Measurements from ENCODE around the gene AP5B1.

Gene AP5B1, protein sequence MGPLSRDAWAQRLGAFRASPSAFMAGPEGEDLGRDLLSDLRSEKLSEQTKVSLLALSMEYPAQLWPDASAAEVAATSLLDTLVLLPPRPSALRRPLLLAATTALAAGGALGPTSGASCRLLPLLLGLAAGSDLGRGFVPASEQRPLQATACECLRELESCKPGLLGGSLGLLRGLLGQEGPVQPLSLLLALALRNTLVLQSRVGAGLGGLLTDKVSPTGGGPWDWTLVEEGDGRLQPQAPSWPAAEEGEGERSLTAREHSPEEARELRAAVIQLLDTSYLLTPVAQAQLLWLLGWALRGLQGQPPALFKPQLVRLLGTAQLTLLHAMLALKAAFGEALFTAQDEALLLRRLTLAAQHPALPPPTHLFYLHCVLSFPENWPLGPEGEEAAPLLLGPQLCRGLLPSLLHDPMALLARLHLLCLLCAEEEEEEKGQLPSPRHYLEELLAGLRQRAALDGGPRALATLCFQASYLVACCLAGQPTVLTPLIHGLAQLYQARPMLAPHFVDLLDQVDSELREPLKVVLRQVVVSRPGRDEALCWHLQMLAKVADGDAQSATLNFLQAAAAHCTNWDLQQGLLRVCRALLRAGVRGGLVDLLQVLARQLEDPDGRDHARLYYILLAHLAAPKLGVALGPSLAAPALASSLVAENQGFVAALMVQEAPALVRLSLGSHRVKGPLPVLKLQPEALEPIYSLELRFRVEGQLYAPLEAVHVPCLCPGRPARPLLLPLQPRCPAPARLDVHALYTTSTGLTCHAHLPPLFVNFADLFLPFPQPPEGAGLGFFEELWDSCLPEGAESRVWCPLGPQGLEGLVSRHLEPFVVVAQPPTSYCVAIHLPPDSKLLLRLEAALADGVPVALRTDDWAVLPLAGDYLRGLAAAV

DNA sequence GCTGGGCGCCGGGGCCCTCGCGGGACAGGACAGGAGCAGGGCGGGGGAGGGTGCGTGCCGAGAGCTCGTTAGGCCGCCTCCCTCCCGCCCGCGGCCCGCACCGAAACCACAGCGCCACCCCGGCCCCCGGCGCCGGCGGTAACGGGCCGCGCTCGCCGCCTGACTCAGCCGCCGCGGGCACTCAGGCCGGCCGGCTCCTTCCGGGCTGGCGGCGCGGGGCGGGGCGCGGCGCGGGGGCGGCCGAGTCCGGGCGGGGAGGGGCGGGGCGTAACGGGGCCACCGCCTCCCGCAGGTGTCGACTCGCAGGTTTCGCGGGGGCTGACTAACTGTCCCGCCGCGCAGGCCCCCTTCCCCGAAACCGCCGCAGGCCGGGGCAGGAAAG is at the start of gene AP5B1:
TSS of gene AP5B1 (minus strand) at position 207 of the 382 bp plus-strand sequence. CDS start 385 bp downstream, outside the sequence.
- peak; percentile 5 for DNase-seq

DNA sequence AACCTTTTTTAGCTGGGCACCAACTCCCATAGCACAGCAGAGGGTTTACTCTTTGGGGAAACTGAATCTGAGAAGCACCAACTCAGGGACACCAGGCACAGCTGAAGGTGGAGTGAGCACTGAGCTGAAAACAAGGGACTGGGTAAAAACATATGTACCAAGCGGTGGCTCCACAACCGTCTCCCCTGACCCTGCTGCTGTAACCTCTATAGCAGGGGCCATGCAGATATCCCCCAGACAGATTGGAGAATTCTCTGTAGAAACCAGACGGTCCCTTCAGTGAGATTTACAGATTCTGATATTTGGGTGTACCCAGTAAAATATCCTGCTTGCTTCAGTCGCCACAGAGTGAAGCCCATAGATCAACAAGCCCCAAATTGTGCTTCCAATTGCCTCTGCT is 48.7 kb upstream of the AP5B1 start:
- no peak for DNase-seq

- no peak for DNase-seq
These were observed 46.4 kb upstream of the AP5B1 start for GRCh38 chr11:65826984-65827735.

DNA sequence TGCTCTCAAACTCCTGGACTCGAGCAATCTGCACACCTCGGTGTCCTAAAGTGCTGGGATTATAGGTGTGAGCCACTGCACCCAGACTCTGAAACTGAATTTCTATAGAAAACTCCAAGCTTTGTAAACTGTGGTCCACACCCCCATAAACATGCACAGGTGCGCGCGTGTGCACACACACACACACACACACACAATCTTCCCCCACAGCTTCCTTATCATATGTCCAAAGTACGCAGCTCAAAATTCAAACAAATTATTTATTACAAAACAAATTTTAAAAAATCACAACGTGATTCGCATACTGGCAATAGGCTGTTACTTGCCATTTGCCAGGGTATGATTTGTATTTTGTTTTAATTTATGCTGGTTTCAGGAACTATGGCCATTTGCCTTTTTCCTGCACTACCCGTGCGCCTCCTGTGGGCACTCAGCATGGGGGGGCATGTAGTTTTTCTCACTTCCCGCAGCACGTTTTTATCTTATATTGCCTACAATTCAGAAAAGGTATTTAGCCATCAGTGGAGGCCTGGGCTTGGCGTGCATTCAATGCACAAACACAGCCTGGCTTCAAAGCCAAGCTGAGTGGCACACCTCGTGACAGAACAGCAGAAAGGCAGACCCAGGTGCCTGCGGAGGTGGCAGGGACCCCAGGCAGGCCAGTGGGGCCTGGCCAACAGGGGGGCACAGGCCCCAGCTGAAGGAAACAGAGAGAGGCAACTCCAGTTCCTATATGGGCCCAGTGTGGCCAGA is 42.2 kb upstream of the AP5B1 start:
- DNase-seq, result no peak

DNA sequence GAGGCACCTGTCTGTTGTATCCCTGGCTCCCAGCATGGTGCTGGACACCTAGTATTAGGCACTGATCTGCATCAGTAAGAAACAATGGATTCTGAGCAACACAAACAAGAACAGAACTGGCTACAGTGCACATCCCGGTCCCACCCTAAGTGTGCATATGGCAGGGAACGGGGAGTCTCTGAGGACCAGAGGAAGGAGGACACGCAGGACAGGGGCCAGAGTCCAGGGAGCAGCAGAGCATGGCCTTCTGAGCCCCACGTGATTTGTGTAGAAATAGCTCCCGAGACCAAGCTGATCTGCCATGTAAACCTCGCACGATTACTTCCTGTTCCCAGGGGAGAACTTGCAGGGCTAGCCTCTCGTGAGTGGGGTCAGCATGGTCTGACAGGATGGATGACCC is 40.3 kb upstream of the AP5B1 start:
- no peak for DNase-seq

DNA sequence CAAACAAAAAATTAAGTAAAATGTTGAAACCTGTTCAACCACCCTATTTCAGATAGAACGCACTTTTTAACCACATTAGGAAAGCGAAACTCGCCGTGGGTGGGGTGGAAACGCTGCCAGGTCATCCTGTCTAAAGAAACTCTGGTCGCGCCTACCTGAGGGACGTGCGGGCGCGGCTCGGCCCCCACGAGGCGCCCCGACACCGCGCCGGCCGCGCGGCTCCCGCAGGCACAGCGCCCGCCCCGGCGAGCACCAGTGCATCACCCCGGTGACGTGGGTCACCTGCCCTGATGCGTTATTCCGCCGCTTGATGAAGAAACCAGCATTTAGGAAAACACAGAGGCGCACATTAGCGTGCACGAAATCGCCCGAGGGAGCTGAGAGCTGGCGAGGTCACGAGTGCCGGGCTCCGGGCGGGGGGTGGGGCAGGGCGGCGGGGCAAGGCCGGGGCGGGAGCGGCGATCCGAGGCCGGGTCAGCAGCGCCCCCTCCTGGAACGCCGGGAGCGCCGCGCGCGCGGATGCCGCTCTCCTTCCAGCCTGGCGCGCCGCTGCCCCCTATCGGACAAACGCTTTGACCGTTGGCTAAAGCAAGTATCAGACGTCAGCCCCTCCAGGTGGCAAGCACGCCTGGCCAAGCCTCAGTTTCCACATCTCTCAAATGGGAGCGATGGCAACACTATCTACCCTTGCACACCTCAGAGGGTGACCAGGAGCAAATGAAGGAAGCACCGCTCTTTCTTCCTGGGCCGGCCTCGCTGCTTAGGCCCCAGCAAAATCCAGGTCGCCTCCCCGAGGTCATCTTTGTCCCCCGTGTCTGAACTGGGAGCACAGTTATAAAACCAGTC is 37.3 kb upstream of the AP5B1 start:
- peak; percentile 59 for DNase-seq

DNA sequence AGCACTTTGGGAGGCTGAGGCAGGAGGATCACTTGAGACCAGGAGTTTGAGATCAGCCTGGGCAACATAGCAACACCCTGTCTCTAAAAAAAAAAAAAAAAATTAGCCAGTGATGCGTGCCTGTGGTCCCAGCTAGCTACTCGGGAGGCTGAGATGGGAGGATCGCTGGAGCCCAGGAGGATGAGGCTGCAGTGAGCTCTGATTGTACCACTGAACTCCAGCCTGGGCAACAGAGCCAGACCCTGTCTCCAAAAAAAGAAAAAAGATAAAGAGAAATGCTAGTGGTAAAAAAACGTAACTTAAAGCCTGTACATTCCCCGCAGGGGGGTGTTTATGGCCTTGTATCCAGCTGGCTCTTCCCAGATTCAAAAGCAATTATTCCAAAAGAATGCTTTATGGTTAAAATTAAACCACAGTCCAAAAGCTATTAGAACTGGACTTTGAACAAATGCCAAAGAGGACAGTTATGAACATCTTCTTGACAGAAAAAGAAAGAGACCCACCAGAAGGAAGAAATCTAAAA is 36.6 kb upstream of the AP5B1 start:
- no peak for DNase-seq

- DNase-seq, result no peak
These were observed 35.9 kb upstream of the AP5B1 start for GRCh38 chr11:65816696-65817095.

DNA sequence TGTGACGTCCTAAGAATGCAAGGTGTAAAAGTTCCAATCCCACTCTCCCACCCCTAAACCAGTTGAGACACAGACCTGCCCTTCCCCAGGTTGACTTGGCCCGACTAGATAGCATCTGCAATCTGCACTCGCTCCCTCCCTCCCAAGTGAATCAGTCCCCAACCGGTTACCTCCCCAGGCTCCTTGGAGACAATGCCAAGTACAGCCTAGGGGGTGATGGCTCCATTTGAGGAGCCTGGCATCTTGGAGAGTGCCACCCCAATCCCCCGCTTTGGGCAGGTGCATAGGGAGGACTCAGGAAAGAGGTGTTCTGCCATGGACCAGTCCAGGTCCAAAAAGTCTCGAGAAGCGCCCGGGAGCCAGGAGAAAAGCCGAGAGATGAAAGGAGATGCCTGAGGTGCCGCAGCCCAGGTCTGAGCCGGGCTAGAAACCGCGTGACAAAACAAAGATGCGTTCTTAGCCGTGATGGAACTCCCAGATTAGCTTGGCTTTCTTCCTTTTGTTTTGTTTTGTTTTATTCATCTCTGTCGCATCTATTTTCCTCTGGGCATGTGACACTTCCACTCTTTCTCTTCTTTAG is 34.3 kb upstream of the AP5B1 start:
- no peak for DNase-seq

DNA sequence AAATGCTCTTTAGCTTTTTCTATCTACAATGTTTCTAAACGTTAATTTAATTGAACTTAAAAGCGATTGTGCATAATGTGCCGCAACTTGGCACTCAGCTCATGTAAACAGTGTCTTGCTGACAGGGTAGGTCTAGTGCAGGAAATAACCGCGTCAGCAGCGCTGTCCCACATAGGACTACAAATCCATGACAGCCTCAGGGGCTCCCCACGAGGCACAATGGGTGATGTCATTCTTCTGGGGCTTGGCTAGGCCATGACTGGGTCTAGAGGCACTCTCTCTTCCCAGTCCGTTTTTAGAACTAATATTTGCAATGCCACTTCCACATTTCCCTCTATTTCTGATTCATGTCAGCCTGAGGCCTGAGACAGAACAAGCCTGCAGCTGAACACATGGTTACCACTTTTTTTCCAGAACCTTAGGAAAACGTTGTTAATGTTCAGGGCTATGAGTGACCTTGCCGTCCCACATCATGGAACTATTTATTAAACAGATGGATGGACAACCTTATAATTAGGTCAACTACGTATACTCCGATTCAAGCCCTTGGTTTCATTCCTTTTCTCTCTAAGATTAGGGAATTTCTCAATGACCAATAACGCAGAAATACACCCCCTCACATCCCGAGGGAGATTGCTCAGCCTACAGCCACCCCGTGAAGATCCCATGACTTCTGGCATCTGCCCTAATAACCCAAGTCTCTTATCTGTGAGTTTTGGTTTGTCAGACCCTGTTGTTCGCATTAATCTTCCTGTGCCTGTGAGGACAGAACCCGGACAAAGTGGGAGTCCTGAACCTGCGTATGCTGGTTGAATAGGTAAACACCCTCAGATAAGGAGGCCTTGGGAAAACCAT is 33.6 kb upstream of the AP5B1 start:
- no peak for DNase-seq

DNA sequence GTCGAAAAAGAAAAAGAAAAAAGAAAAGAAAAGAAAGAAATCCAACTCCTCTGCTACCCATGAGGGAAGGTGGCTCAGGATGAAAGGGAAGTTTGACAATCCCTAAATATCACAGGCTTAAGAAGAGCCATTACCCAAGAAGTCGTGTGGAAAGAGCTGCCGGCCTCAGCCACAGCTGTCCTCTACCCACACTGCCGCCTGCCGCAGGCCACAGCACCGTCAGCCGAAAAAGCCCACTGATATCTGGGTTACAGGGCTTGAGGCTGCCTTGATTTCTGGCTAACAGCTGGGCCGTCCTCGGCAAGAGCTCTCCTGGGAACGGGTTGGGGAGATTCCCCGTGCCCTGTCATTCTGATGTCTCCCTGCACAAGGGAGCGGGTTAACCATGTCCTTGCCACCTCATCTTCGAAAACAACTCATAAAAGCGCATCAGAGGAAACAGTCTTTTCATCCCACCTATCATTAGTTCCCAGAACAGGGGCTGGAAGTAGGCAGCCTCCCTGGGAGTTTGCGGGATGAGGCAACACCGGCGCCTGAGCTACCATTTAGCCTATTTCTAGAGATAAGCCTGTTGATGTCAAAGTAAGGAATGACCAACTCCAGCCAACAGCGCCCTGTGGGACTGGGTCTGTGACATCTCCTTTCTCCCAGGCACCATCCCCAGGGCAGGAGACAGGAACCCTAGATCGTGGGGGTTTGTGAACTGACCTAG is 31.1 kb upstream of the AP5B1 start:
- no peak for DNase-seq

GRCh38 chr11:65810046-65810868 is 29.5 kb upstream of the AP5B1 start:
- no peak for DNase-seq

DNA sequence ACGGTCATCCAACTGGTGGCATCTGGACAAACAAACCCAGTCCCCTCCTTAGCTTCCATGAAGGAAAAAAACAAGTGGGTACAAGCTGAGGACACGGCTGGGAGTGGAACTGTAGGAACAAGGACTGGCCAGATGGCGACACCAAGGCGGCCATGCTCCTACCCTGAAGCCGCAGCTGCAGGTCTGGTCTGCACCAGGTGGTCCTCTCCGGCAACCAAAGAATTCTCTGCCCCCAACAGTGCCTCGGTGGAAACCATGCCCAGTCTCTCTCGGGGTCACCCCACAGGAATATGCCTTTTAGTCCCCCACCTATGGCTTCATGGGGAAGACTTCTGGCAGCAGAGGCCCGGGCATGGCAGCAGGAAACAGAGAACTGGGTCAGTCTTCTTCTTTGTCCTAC is 28.7 kb upstream of the AP5B1 start:
- DNase-seq, result no peak

GRCh38 chr11:65808744-65809341 is 28.1 kb upstream of the AP5B1 start:
- DNase-seq, result no peak

- no peak for DNase-seq
These were observed 26.2 kb upstream of the AP5B1 start for GRCh38 chr11:65806979-65807378.

GRCh38 chr11:65803797-65804492 is 23.2 kb upstream of the AP5B1 start:
- no peak for DNase-seq

DNA sequence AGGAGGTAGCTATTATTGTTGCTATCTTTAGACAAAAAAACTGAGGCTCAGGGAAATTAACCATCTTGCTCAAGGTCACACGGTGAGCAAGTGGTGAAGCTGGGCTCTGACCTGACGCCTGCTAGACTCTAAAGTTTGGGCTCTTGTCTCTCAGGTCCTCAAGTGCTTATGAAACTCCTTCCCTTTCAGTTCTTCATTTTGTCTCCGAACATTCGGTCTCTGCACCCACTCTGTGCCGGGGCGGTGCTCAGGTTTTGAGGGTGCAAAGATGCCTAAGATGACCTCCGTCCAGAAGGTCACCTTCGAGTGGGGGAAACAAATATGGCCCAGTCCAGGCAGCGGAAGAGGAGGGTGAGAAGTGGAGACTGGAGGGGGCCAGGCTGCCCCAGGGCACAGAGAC is 22.1 kb upstream of the AP5B1 start:
- DNase-seq, result no peak
